AG09319 (cell line): Measurements from ENCODE around the gene GULP1.

Experiments
- DNase-seq: peaks from one replicate; pipeline ENCODE4 v3.0.0-alpha.2; 2010; ENCODE audit warnings: low read depth; ENCODE audit errors: extremely low read depth
- TF ChIP-seq, protein P1 (sequence below): IDR thresholded peaks from 2 replicates; pipeline ENCODE4 v1.5.1; 2011; ENCODE audit warnings: low read depth, mild to moderate bottlenecking, inconsistent platforms, low read length, moderate library complexity

GULP1 gene

GRCh38 chr2:188577231-188577630, 285.6 kb downstream of the GULP1 start:
- TF ChIP-seq, protein P1, sequence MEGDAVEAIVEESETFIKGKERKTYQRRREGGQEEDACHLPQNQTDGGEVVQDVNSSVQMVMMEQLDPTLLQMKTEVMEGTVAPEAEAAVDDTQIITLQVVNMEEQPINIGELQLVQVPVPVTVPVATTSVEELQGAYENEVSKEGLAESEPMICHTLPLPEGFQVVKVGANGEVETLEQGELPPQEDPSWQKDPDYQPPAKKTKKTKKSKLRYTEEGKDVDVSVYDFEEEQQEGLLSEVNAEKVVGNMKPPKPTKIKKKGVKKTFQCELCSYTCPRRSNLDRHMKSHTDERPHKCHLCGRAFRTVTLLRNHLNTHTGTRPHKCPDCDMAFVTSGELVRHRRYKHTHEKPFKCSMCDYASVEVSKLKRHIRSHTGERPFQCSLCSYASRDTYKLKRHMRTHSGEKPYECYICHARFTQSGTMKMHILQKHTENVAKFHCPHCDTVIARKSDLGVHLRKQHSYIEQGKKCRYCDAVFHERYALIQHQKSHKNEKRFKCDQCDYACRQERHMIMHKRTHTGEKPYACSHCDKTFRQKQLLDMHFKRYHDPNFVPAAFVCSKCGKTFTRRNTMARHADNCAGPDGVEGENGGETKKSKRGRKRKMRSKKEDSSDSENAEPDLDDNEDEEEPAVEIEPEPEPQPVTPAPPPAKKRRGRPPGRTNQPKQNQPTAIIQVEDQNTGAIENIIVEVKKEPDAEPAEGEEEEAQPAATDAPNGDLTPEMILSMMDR = no peak
- no peak for DNase-seq

DNA sequence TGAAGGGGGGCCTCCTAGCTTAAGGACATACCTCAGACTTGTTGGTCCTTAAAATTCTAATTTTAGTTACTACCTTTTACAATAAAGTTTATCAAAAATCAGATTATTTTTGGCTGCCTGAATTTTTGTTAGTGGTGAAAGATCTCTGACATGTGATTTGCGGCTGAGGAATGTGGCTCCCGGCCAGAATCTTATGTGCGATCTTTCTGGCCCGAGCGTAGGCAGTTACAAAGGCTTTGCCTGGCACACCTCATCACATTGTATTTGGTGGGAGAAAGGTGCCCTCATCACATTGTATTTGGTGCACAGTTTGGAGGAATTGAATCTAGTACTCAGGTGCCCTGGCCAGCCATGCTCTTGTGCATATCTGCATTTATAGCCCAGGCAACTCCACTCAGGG, 289.1 kb downstream of the GULP1 start:
- no peak for DNase-seq

DNA sequence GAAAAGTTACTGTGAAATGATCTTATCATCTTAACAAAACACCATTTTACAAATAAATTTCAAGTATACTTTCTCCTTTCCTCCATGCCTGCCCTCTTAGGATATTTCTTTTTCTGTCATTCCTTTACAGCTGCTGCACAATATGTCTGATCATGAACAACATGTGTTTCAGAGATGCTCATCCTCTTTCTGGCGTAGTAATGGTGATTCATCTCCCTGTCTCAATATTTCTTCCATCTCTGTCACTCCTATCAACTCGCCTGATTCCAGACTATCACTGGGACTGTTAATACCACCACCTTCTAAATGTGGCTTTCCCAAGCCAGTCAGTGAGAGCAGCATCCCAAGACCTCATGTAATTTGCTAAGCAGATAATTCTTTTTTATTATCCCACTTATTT, 290.5 kb downstream of the GULP1 start:
- TF ChIP-seq, protein P1 = no peak
- DNase-seq = no peak

More for the DNA sequence above, 289.1 kb downstream of the GULP1 start:
- TF ChIP-seq, protein P1 = no peak

GRCh38 chr2:188588235-188588634, 296.6 kb downstream of the GULP1 start:
- TF ChIP-seq, protein P1 = no peak
- no peak for DNase-seq

GRCh38 chr2:188596054-188596453, 304.4 kb downstream of the GULP1 start:
- TF ChIP-seq, protein P1 = no peak
- DNase-seq = no peak

DNA sequence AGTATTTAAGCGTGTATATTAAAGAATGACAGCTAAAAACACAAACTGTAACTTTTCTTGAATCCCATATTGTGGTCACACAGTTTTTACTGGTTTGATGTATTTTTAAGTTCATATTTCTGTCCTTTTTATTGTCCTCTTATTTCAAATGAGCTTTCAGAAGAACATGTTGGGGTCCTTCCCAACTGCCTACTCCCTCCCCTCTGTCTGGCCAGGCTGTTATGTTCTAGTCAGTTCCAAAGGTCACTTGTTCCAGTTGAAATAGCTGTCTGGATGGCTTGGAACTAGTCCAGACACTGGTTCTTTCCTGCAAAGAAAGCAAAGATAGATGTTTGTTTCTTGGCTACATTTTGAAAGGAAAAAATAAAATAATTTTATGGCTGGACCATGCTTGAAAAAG, 306.9 kb downstream of the GULP1 start:
- TF ChIP-seq, protein P1 = no peak
- no peak for DNase-seq

DNA sequence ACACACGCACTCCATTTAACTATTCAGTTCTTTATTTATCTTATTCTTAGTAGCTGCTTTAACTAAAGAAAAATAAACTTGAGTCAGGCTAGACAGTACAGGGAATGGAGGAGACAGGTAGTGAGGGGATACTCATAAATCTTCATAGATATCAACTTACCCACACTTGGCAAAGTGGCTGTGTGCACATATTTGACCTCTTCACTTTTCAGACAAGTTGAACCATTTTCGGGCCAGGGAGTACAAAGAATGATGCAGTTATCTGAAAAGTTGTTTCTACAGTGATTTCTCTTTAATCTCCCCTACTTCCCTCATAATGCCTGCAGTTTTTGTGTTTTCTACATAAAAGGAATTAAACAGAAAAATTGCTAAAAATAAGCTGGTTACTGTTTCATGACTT, 307.5 kb downstream of the GULP1 start:
- TF ChIP-seq, protein P1 = no peak
- DNase-seq = no peak
